SK-MEL-5 (cell line): Measurements from ENCODE around the gene TMEM9. TPM values are rescaled to one million over a fixed set of nuclear protein-coding genes. Genes with fewer than 3 reads are reported as not detected.

ENCODE experiments used
- DNase-seq: peaks from one replicate; pipeline ENCODE4 v3.0.0-alpha.2; 2016; ENCODE audit warnings: low read depth, low spot score
- in situ Hi-C: cut with HindIII; loops from 2 replicates; pipeline ENCODE4 v1.10.0; 2016; ENCODE audit warnings: low sequenced_read_pairs, high pct_unique_total_duplicates, low pct_unique_long_range_greater_than_20kb
- total RNA-seq: library from RNA; depleted of rRNA; stranded (reverse); fragments of >200 nt; shearing (Covaris generic); gene quantifications from 2 replicates; pipeline ENCODE4 v1.2.3, GENCODE V29; 2014

Gene TMEM9
- total RNA-seq, 1 experiment from 2014 or later = 126 TPM

GRCh38 chr1:201155354-201155753 is 1.1 kb upstream of the TMEM9 start:
- in situ Hi-C loops = no loop called here
- no peak for DNase-seq

- peak; percentile 16 for DNase-seq
- in situ Hi-C loops = no loop called here
Observed at GRCh38 chr1:201153474-201154388, 543 bp downstream of the TMEM9 start.

GRCh38 chr1:201149400-201149799 is 4.9 kb downstream of the TMEM9 start:
- peak; percentile 63 for DNase-seq
- in situ Hi-C loops = no loop called here

GRCh38 chr1:201147396-201148015 is 6.8 kb downstream of the TMEM9 start:
- DNase-seq = no peak
- in situ Hi-C loops = no loop called here

- DNase-seq = no peak
- in situ Hi-C loops = no loop called here
Observed at GRCh38 chr1:201146626-201147390, 7.5 kb downstream of the TMEM9 start.

GRCh38 chr1:201145816-201146215 is 8.5 kb downstream of the TMEM9 start:
- DNase-seq = no peak
- in situ Hi-C loops = no loop called here

GRCh38 chr1:201145132-201145531 is 9.1 kb downstream of the TMEM9 start:
- in situ Hi-C loops = no loop called here
- no peak for DNase-seq

GRCh38 chr1:201144701-201145100 is 9.6 kb downstream of the TMEM9 start:
- in situ Hi-C loops = no loop called here

GRCh38 chr1:201143726-201144635 is 10.3 kb downstream of the TMEM9 start:
- DNase-seq = no peak
- in situ Hi-C loops = no loop called here

More at GRCh38 chr1:201144701-201145100, 9.6 kb downstream of the TMEM9 start:
- no peak for DNase-seq

GRCh38 chr1:201142849-201143725 is 11.2 kb downstream of the TMEM9 start:
- DNase-seq = no peak
- in situ Hi-C loops = no loop called here

- in situ Hi-C loops = no loop called here
- no peak for DNase-seq
Observed at GRCh38 chr1:201142011-201142848, 12.0 kb downstream of the TMEM9 start.

GRCh38 chr1:201141418-201141817 is 12.9 kb downstream of the TMEM9 start:
- in situ Hi-C loops = no loop called here
- DNase-seq = no peak

GRCh38 chr1:201140941-201141260 is 13.4 kb downstream of the TMEM9 start:
- DNase-seq = no peak
- in situ Hi-C loops = no loop called here

GRCh38 chr1:201140235-201140940 is 13.9 kb downstream of the TMEM9 start:
- DNase-seq = no peak
- in situ Hi-C loops = no loop called here

GRCh38 chr1:201139756-201140155 is 14.5 kb downstream of the TMEM9 start:
- in situ Hi-C loops = no loop called here

More at GRCh38 chr1:201139756-201140155, 14.5 kb downstream of the TMEM9 start:
- no peak for DNase-seq
